ENCODE data around the gene MAPK1IP1L. TPM values are rescaled to one million over a fixed set of nuclear protein-coding genes. Genes with fewer than 3 reads are reported as not detected.

The MAPK1IP1L gene
- 96.6 to 117 TPM (median 102 TPM) in 5 replicates for total RNA-seq (2022; extraction: Qiagen RNA extraction)

DNA sequence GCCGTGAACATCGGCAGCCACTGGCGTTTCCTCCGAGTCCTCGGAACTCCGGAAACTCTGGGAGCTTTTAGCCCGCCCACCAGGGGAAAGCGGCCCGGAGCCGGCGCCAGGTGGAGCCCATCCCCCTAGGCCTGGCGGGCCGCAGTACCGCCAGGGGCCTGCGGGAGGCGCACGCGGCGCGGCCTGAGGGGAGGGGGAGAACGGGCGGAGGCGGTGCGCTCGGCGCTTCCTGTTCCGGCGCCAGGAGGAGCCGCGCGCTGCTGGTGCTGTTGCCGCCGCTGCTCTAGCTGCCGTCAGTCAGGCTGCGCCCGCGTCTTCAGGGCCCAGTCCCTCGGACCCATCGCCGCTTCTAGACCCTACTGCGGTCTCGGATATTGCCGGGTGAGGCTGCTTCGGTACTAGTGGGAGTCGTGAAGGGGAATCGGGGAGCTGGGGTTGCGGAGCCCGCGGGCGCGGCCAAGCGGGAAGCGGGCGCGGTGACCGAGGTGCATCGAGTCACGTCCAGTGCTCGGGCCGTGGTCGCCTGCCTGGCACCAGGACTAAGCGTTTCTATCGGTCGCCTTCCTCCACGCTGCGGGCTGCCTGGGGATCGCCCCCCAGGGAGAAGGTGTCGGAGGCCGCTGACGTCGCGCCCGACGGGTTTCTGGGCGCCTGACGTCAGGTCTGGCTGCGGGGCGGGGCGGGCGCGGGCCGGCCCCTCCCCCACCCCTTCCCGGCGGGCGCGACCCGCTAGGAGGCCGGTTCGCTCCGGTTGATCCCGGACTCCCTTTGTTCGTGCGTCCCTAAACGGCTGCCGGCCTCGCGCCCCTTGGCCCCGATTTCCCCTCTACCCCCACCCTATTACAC, at the start of gene MAPK1IP1L:
Gene MAPK1IP1L (plus strand): TSS at position 225 of the 846 bp plus-strand sequence. CDS start 10,037 bp downstream, outside the sequence.

GRCh38 chr14:55026793-55027561, 24.5 kb upstream of the MAPK1IP1L start, which contains the start of the genes SOCS4 and WDHD1:
Gene SOCS4 (plus strand): TSS chr14:55027236. CDS start chr14:55043042, 15,806 bp downstream.
Gene WDHD1 (minus strand): TSS chr14:55027099. CDS start chr14:55026787, 312 bp downstream.

Other genes with a start within 250 kb of the MAPK1IP1L start
- 3.2 to 4.7 TPM (median 4.2 TPM) in 5 replicates for gene GCH1, start 148.8 kb upstream of the MAPK1IP1L start, total RNA-seq (2022; extraction: Qiagen RNA extraction)
- 8.1 to 12.5 TPM (median 11.5 TPM) in 5 replicates for gene WDHD1, start 24.5 kb upstream of the MAPK1IP1L start, total RNA-seq (2022; extraction: Qiagen RNA extraction)
- 7.7 to 10.5 TPM (median 8.8 TPM) in 5 replicates for gene SOCS4, start 24.4 kb upstream of the MAPK1IP1L start, total RNA-seq (2022; extraction: Qiagen RNA extraction)
- 163 to 181 TPM (median 169 TPM) in 5 replicates for gene LGALS3, start 77.6 kb downstream of the MAPK1IP1L start, total RNA-seq (2022; extraction: Qiagen RNA extraction)
- 24.7 to 33.0 TPM (median 30.9 TPM) in 5 replicates for gene DLGAP5, start 139.9 kb downstream of the MAPK1IP1L start, total RNA-seq (2022; extraction: Qiagen RNA extraction)
- 11.0 to 15.9 TPM (median 15.1 TPM) in 5 replicates for gene FBXO34, start 219.8 kb downstream of the MAPK1IP1L start, total RNA-seq (2022; extraction: Qiagen RNA extraction)

Data from A549 treated with Mapracorat at 1 μM for 4 hours (cell line).